ENCODE results near the gene TBCK. TPM values are rescaled to one million over a fixed set of nuclear protein-coding genes. Genes with fewer than 3 reads are reported as not detected.

Gene TBCK
- total RNA-seq, 1 experiment from 2014 or later = 28.6 TPM

GRCh38 chr4:106210021-106210420, 106.0 kb downstream of the TBCK start:
- H3K4me3 Mint-ChIP-seq = no peak overlapping the region
- ChIA-PET CTCF (interaction anchor here (1.0 kb wide), 1 partner anchor 450 kb away, joined by 6 read pairs; no protein-coding TSS in a partner anchor), POLR2A (no interaction called here)
- H3K27ac Mint-ChIP-seq = no peak overlapping the region
- H3K9me3 Mint-ChIP-seq = no peaks in the 10 kb centered on the region
- no peak; the same call in 1 of the 2 replicates for ATAC-seq
- peaks cover 29% of the 10 kb centered on the region for H3K4me1 Mint-ChIP-seq
- TF ChIP-seq ATF1 (CRISPR knock-in tag; IDR thresholded peaks at IDR 0.05) (no peak), FOXP1 (CRISPR knock-in tag; IDR thresholded peaks at IDR 0.05; ENCODE audit: borderline replicate concordance) (no peak), JUN (CRISPR knock-in tag; IDR thresholded peaks at IDR 0.05) (no peak), NFE2L1 (CRISPR knock-in tag; IDR thresholded peaks at IDR 0.05) (no peak), IRF1 (CRISPR knock-in tag; IDR thresholded peaks at IDR 0.05) (no peak), RORB (CRISPR knock-in tag; IDR thresholded peaks at IDR 0.05) (no peak), ATF2 (CRISPR knock-in tag; IDR thresholded peaks at IDR 0.05; ENCODE audit: borderline replicate concordance, low read depth) (no peak), ZNF396 (CRISPR knock-in tag; IDR thresholded peaks at IDR 0.05; ENCODE audit: borderline replicate concordance) (no peak), AFF4 (CRISPR knock-in tag; IDR thresholded peaks at IDR 0.05; ENCODE audit: borderline replicate concordance) (no peak), PRRX2 (CRISPR knock-in tag; IDR thresholded peaks at IDR 0.05) (no peak), SP1 (CRISPR knock-in tag; conservative IDR thresholded peaks at IDR 0.05) (no peak)
- H3K27me3 Mint-ChIP-seq (ENCODE audit: low read depth) = no peaks in the 10 kb centered on the region
- DNase-seq (ENCODE audit: low spot score) = no peak
- H3K36me3 Mint-ChIP-seq = peaks cover 9% of the 10 kb centered on the region

GRCh38 chr4:106208481-106209460, 107.2 kb downstream of the TBCK start:
- no peak overlapping the region for H3K4me3 Mint-ChIP-seq
- ATAC-seq (peak; percentile 91), DNase-seq (ENCODE audit: low spot score) (peak; percentile 16)
- H3K9me3 Mint-ChIP-seq = no peaks in the 10 kb centered on the region
- ChIA-PET POLR2A (no interaction called here), CTCF (interaction anchor here (1.0 kb wide), 2 partner anchors 17 to 449 kb away, joined by 3 to 6 read pairs; no protein-coding TSS in a partner anchor)
- peaks cover 22% of the 10 kb centered on the region for H3K4me1 Mint-ChIP-seq
- H3K27ac Mint-ChIP-seq = no peak overlapping the region
- H3K36me3 Mint-ChIP-seq = peaks cover 9% of the 10 kb centered on the region
- no peaks in the 10 kb centered on the region for H3K27me3 Mint-ChIP-seq (ENCODE audit: low read depth)
- TF ChIP-seq ZNF317 (CRISPR knock-in tag; IDR thresholded peaks at IDR 0.05; ENCODE audit: borderline replicate concordance, low read depth) = no peak
- TF ChIP-seq TP53 (CRISPR knock-in tag; IDR thresholded peaks at IDR 0.05) = no peak
- TF ChIP-seq NR3C1 (CRISPR knock-in tag; conservative IDR thresholded peaks at IDR 0.05; ENCODE audit: low read depth) = no peak
- TF ChIP-seq ZNF416 (CRISPR knock-in tag; IDR thresholded peaks at IDR 0.05) = no peak
- TF ChIP-seq ZNF396 (CRISPR knock-in tag; IDR thresholded peaks at IDR 0.05; ENCODE audit: borderline replicate concordance) = no peak
- no peak for TF ChIP-seq ZNF532 (CRISPR knock-in tag; IDR thresholded peaks at IDR 0.05; ENCODE audit: borderline replicate concordance)
- no peak for TF ChIP-seq MYBL2 (CRISPR knock-in tag; IDR thresholded peaks at IDR 0.05)
- TF ChIP-seq ZNF423 (CRISPR knock-in tag; IDR thresholded peaks at IDR 0.05) = no peak
- no peak for TF ChIP-seq EMX1 (CRISPR knock-in tag; IDR thresholded peaks at IDR 0.05)
- TF ChIP-seq CDX4 (CRISPR knock-in tag; IDR thresholded peaks at IDR 0.05; ENCODE audit: borderline replicate concordance) = no peak
- no peak for TF ChIP-seq ELF4 (CRISPR knock-in tag; IDR thresholded peaks at IDR 0.05; ENCODE audit: low read depth)
- no peak for TF ChIP-seq NR2C2 (CRISPR knock-in tag; IDR thresholded peaks at IDR 0.05)
- no peak for TF ChIP-seq TEAD1 (CRISPR knock-in tag; IDR thresholded peaks at IDR 0.05)

Data from WTC11 (cell line).